Stomach (tissue), 4 donors: ENCODE measurements around the gene SRF.

ENCODE experiments used
- EP300 ChIP-seq: sonication (generic); formaldehyde crosslinking; IDR thresholded peaks from one replicate; pipeline ENCODE4 v1.6.1; 2017; ENCODE audit warnings: antibody characterized with exemption
- POLR2A ChIP-seq, 4 donors: fragments of 450-650 bp; IDR thresholded peaks; one replicate each; pipeline ENCODE4 v1.6.1; 2016; ENCODE audit warnings: antibody characterized with exemption in 4 of 4, control low read depth in 2 of 4, mild to moderate bottlenecking in 1 of 4, moderate library complexity in 1 of 4
- POLR2AphosphoS5 ChIP-seq, 3 donors: sonication (generic); formaldehyde crosslinking; IDR thresholded peaks; one replicate each; pipeline ENCODE4 v1.6.1; 2016; ENCODE audit warnings: antibody characterized with exemption in 3 of 3
- TF ChIP-seq, protein P1 (sequence below), 7 experiments: fragments of 450-650 bp in 4 of 7; fragments of 200-600 bp in 3 of 7; sonication (generic) in 3 of 7; IDR thresholded peaks; one replicate each; pipeline ENCODE4 v1.5.1; 2016 to 2019; ENCODE audit warnings: antibody characterized with exemption in 7 of 7, control low read depth in 2 of 7, mild to moderate bottlenecking in 1 of 7

DNA sequence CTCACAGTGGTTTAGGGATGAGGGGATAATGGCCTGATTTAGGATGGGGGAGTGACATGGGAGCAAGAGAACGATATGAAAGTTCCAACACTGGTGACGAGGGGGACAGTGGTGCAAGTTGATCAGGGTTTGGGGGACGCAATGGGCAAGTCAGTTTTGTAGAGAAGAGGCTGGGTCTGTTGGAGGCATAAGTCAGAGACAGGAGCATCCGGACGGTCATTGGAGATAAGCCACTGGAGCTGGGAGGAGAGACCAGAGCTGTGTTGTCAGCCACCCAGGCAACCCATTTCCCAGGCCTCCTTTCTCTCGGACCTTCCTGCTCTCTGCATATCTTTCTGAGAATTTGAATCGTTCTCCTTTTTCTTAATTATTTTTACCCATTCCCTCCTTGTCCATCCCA lies 48.7 kb downstream of the SRF start:
- no peak for TF ChIP-seq POLR2A (IDR thresholded peaks at IDR 0.05)
- TF ChIP-seq, protein P1, sequence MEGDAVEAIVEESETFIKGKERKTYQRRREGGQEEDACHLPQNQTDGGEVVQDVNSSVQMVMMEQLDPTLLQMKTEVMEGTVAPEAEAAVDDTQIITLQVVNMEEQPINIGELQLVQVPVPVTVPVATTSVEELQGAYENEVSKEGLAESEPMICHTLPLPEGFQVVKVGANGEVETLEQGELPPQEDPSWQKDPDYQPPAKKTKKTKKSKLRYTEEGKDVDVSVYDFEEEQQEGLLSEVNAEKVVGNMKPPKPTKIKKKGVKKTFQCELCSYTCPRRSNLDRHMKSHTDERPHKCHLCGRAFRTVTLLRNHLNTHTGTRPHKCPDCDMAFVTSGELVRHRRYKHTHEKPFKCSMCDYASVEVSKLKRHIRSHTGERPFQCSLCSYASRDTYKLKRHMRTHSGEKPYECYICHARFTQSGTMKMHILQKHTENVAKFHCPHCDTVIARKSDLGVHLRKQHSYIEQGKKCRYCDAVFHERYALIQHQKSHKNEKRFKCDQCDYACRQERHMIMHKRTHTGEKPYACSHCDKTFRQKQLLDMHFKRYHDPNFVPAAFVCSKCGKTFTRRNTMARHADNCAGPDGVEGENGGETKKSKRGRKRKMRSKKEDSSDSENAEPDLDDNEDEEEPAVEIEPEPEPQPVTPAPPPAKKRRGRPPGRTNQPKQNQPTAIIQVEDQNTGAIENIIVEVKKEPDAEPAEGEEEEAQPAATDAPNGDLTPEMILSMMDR (IDR thresholded peaks at IDR 0.05) = no peak
- TF ChIP-seq POLR2AphosphoS5 (IDR thresholded peaks at IDR 0.05) = no peak
- no peak for TF ChIP-seq EP300
